Mucosa of descending colon (tissue), 3 donors: ENCODE results near the gene SPDYE3. TPM values are rescaled to one million over a fixed set of nuclear protein-coding genes. Genes with fewer than 3 reads are reported as not detected.
A peak's percentile ranks its signal among the peaks of the same experiment; 100 is the strongest.

ENCODE experiments used
- ATAC-seq: fragments of 200-7000 bp; cut with Tn5 transposase; one replicate; pipeline ENCODE4 v1.9.1; 2020; ENCODE audit warnings: mild to moderate bottlenecking, moderate library complexity
- DNase-seq, 3 donors: peaks; one replicate each; pipeline ENCODE4 v3.0.0-alpha.2; 2020
- H3K36me3 ChIP-seq: fragments of 200-600 bp; one replicate; pipeline ENCODE4 v1.8.0; 2021; ENCODE audit warnings: low read depth, mild to moderate bottlenecking
- H3K4me1 ChIP-seq: fragments of 200-600 bp; one replicate; pipeline ENCODE4 v1.8.0; 2021; ENCODE audit warnings: low read depth, mild to moderate bottlenecking
- H3K4me3 ChIP-seq: fragments of 200-600 bp; one replicate; pipeline ENCODE4 v1.8.0; 2021; ENCODE audit warnings: mild to moderate bottlenecking
- H3K9me3 ChIP-seq: fragments of 200-600 bp; one replicate; pipeline ENCODE4 v1.8.0; 2021; ENCODE audit warnings: mild to moderate bottlenecking
- intact Hi-C, 2 donors: fragments of 100-400 bp; cut with DNase I in 1 of 2; cut with micrococcal nuclease in 1 of 2; formaldehyde crosslinking; loops; one replicate each; pipeline versions ENCODE4 v1.11.0 to v1.11.1; 2022; cut with DNase I, micrococcal nuclease
- total RNA-seq, 3 donors: library from RNA; stranded (reverse); fragmentation: NEBNext Ultra II Directional in 2 of 3; extraction: Animal tissue kit (Norgen Biotek cat#: 25700) in 2 of 3; gene quantifications; one replicate each; pipeline versions ENCODE4 v1.2.1 to v1.2.4, GENCODE V29; 2021 to 2023
- TF ChIP-seq, protein P1 (sequence below): fragments of 200-600 bp; IDR thresholded peaks from one replicate; pipeline ENCODE4 v1.8.0; 2022; ENCODE audit warnings: antibody characterized with exemption, mild to moderate bottlenecking
- donor health status: DM: no; HTN: no; CAD: no; lungs with moderate emphysema.
- donor health status: DM: no; HTN: no; CAD: no.
- donor health status: DM: no; HTN: yes; CAD: no.

The SPDYE3 gene
- total RNA-seq, 3 donors from 2014 or later, result not detected

DNA sequence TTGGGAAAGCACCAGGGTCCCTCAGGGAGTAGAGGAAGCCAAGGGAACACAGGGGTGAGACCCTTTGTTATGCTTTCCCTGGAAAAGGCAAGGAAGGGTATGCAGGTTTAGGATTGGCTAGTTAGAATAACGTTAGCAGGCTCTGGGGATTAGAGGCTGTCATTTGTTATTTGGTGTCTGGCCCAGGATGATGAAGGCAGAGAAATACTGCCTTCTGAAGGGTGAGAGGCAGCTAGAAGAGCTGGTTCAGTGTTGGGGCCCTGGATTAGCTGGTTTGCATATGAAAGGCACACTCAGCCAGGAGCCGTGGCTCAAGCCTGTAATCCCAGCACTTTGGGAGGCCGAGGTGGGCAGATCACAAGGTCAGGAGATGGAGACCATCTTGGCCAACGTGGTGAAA lies 62.8 kb downstream of the SPDYE3 start:
- no peak overlapping the region for H3K4me3 ChIP-seq
- intact Hi-C loops, result no loop called here
- TF ChIP-seq, protein P1, sequence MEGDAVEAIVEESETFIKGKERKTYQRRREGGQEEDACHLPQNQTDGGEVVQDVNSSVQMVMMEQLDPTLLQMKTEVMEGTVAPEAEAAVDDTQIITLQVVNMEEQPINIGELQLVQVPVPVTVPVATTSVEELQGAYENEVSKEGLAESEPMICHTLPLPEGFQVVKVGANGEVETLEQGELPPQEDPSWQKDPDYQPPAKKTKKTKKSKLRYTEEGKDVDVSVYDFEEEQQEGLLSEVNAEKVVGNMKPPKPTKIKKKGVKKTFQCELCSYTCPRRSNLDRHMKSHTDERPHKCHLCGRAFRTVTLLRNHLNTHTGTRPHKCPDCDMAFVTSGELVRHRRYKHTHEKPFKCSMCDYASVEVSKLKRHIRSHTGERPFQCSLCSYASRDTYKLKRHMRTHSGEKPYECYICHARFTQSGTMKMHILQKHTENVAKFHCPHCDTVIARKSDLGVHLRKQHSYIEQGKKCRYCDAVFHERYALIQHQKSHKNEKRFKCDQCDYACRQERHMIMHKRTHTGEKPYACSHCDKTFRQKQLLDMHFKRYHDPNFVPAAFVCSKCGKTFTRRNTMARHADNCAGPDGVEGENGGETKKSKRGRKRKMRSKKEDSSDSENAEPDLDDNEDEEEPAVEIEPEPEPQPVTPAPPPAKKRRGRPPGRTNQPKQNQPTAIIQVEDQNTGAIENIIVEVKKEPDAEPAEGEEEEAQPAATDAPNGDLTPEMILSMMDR, result no peak
- H3K36me3 ChIP-seq, result no peaks in the 10 kb centered on the region
- ATAC-seq (no peak), DNase-seq (no peak)
- H3K4me1 ChIP-seq, result no peaks in the 10 kb centered on the region
- H3K9me3 ChIP-seq, result no peaks in the 10 kb centered on the region

DNA sequence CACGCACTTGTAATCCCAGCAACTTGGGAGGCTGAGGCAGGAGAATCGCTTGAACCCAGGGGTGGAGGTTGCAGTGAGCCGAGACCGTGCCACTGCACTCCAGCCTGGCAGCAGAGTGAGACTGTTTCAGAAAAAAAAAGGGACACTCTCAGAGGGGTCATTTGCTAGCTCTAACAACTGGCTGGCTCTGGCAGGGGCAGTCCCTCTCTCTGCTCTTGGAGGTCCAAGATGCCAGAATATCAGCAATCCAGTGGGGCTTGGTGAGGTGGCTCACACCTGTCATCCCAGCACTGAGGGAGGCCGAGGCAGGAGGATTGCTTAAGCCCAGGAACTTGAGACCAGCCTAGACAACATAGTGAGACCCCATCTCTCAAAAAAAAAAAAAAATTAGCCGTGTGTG lies 63.2 kb downstream of the SPDYE3 start:
- intact Hi-C loops, result no loop called here
- DNase-seq (peak in 1 of 3 donors; percentile 13), ATAC-seq (no peak)

DNA sequence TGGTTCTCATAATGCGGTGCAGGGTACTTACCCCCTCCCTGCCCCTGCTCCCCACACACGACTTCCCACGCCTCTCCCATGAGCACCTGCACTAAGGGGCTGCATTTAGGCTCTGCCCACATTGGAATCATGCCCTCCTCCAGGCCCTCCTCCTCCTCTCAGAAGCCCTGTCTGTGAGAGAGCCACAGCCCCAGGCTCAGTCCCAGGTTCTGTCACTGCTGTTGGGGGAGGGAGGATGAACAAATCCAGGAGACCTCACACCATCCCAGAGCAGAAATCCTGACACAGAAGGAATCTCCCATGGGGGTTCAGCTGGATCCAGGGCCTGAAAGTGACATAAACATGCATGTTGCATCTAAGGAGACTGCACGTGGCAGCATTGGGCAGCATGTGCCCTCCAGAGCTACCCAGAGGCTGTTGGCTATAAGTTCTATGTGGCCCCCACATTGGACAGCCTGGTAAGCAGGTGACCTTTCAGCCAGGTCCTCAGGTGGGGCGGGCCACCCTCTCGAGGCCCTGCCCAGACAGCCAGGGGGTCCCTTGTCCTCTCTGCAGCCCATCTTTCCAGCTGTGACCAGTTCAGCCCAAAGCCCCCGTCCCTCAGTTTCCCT lies 64.2 kb downstream of the SPDYE3 start:
- H3K4me1 ChIP-seq, result no peaks in the 10 kb centered on the region
- no peak for DNase-seq
- no peaks in the 10 kb centered on the region for H3K36me3 ChIP-seq
- intact Hi-C loops, result no loop called here
- ATAC-seq, result no peak
- H3K4me3 ChIP-seq, result no peak overlapping the region
- TF ChIP-seq, protein P1, result no peak
- H3K9me3 ChIP-seq, result no peaks in the 10 kb centered on the region

More for the DNA sequence above, 63.2 kb downstream of the SPDYE3 start:
- TF ChIP-seq, protein P1, result no peak
- H3K4me3 ChIP-seq, result no peak overlapping the region
- H3K36me3 ChIP-seq, result no peaks in the 10 kb centered on the region
- H3K9me3 ChIP-seq, result no peaks in the 10 kb centered on the region
- H3K4me1 ChIP-seq, result no peaks in the 10 kb centered on the region

Other genes with a start within 250 kb of the SPDYE3 start
- 10 to 100 TPM; 32.6 to 46.1 (median 35.8) TPM for gene ZNF3, start 226.0 kb upstream of the SPDYE3 start, total RNA-seq
- 10 to 100 TPM; 61.8 to 98.5 (median 76.1) TPM for gene COPS6, start 218.7 kb upstream of the SPDYE3 start, total RNA-seq
- 10 to 100 TPM; 62.7 to 92.2 (median 65.5) TPM for gene MCM7, start 206.3 kb upstream of the SPDYE3 start, total RNA-seq
- gene AP4M1, start 206.1 kb upstream of the SPDYE3 start, total RNA-seq, result 10 to 100 TPM; 18.0 to 30.9 (median 23.9) TPM
- gene TAF6, start 188.3 kb upstream of the SPDYE3 start, total RNA-seq, result 10 to 100 TPM; 31.6 to 62.5 (median 34.2) TPM
- gene CNPY4, start 188.1 kb upstream of the SPDYE3 start, total RNA-seq, result 10 to 100 TPM in 1 of 3 donors, 1 to 10 TPM in 2; 7.8 to 19.4 (median 8.6) TPM
- 1 to 10 TPM; 2.5 to 4.9 (median 3.2) TPM for gene MBLAC1, start 180.7 kb upstream of the SPDYE3 start, total RNA-seq
- gene LAMTOR4, start 158.8 kb upstream of the SPDYE3 start, total RNA-seq, result 100 to 1,000 TPM; 135 to 221 (median 187) TPM
- 10 to 100 TPM; 36.7 to 78.9 (median 49.0) TPM for gene TRAPPC14, start 149.0 kb upstream of the SPDYE3 start, total RNA-seq
- 1 to 10 TPM; 5.4 to 8.0 (median 6.1) TPM for gene GAL3ST4, start 139.1 kb upstream of the SPDYE3 start, total RNA-seq
- gene GPC2, start 130.3 kb upstream of the SPDYE3 start, total RNA-seq, result 1 to 10 TPM; 3.4 to 6.2 (median 5.1) TPM
- gene STAG3, start 129.8 kb upstream of the SPDYE3 start, total RNA-seq, result 1 to 10 TPM; 2.4 to 6.4 (median 2.8) TPM
- 1 to 10 TPM in 1 of 3 donors, under 1 TPM in 1, not detected in 1; 0.76 to 1.4 TPM for gene PVRIG, start 87.8 kb upstream of the SPDYE3 start, total RNA-seq
- gene PILRB, start 50.4 kb downstream of the SPDYE3 start, total RNA-seq, result 10 to 100 TPM; 36.4 to 95.3 (median 54.3) TPM
- gene PILRA, start 65.8 kb downstream of the SPDYE3 start, total RNA-seq, result 10 to 100 TPM in 1 of 3 donors, 1 to 10 TPM in 2; 4.2 to 15.9 (median 7.8) TPM
- gene ZCWPW1, start 121.0 kb downstream of the SPDYE3 start, total RNA-seq, result 1 to 10 TPM; 1.8 to 6.1 (median 2.3) TPM
- gene MEPCE, start 122.1 kb downstream of the SPDYE3 start, total RNA-seq, result 10 to 100 TPM; 29.3 to 46.8 (median 35.2) TPM
- 10 to 100 TPM; 28.2 to 40.0 (median 28.9) TPM for gene PPP1R35, start 128.8 kb downstream of the SPDYE3 start, total RNA-seq
- gene SPACDR, start 156.6 kb downstream of the SPDYE3 start, total RNA-seq, result 1 to 10 TPM in 1 of 3 donors, under 1 TPM in 2; 0.43 to 1.0 (median 0.96) TPM
- gene TSC22D4, start 171.5 kb downstream of the SPDYE3 start, total RNA-seq, result 10 to 100 TPM; 45.1 to 65.2 (median 64.8) TPM
- gene NYAP1, start 176.2 kb downstream of the SPDYE3 start, total RNA-seq, result 1 to 10 TPM in 1 of 3 donors, under 1 TPM in 2; 0.23 to 2.8 (median 0.46) TPM
- 100 to 1,000 TPM in 1 of 3 donors, 10 to 100 TPM in 2; 56.5 to 113 (median 58.1) TPM for gene AGFG2, start 231.5 kb downstream of the SPDYE3 start, total RNA-seq